Measurements from ENCODE around the gene FLYWCH1. TPM values are rescaled to one million over a fixed set of nuclear protein-coding genes. Genes with fewer than 3 reads are reported as not detected.

FLYWCH1 gene
- total and polyA plus RNA-seq, 7 experiments from 2014 or later, result 12.4 to 149 (median 72.3) TPM

DNA sequence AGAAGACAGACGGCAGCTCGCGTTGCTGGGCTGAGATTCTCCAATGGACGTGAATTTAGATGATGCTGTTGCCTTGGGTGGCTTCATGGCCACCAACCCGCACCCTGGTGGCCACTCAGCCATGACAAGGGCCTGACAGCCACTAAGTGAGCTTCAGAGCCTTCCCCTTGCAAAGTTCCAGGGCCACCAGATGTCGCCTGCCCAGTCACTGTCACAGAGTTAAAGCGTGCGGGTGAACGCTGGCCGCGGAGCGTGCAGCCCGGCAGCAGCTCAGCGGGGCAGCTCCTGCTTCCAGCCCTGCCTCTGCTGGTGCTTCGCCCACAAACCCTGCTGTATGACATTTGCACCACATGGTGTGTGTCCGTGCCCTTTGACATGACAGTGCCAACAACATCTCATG lies 39.0 kb downstream of the FLYWCH1 start:
- peaks cover 0 to 1% (median 0%) of the 10 kb centered on the region in 11 donors for H3K9me3 Mint-ChIP-seq
- no peaks in the 10 kb centered on the region for H3K4me1 Mint-ChIP-seq
- H3K36me3 Mint-ChIP-seq, result peaks cover 0 to 16% (median 10%) of the 10 kb centered on the region in 5 donors
- no peak for DNase-seq
- no peak for ATAC-seq
- no peak overlapping the region for H3K27ac ChIP-seq (ENCODE audit: low read depth, low read length)
- H3K27ac Mint-ChIP-seq, result no peak overlapping the region
- no peaks in the 10 kb centered on the region for H3K27me3 Mint-ChIP-seq
- no peak overlapping the region for H3K4me3 Mint-ChIP-seq
- H3K9me3 ChIP-seq (ENCODE audit: control insufficient read depth in 2 of 3, low read length in 3 of 3), result no peaks in the 10 kb centered on the region
- intact Hi-C loops (cut with micrococcal nuclease), result no loop called here
- no peak overlapping the region for H3K4me3 ChIP-seq (ENCODE audit: low read length)
- no peaks in the 10 kb centered on the region for H3K27me3 ChIP-seq (ENCODE audit: control insufficient read depth in 2 of 2, insufficient read depth in 2 of 2, low read length in 2 of 2)
- no peaks in the 10 kb centered on the region for H3K4me1 ChIP-seq (ENCODE audit: control insufficient read depth in 2 of 2, insufficient read depth in 2 of 2, low read length in 2 of 2)
- ChIA-PET CTCF (interaction anchor here (0.6 kb wide), 1 partner anchor 570 kb away, joined by 9 read pairs; no protein-coding TSS in a partner anchor), POLR2A (no interaction called here)
- H3K36me3 ChIP-seq (ENCODE audit: control insufficient read depth in 2 of 3, insufficient read depth in 3 of 3, low read length in 3 of 3), result peaks cover 0 to 25% (median 0%) of the 10 kb centered on the region in 3 experiments

DNA sequence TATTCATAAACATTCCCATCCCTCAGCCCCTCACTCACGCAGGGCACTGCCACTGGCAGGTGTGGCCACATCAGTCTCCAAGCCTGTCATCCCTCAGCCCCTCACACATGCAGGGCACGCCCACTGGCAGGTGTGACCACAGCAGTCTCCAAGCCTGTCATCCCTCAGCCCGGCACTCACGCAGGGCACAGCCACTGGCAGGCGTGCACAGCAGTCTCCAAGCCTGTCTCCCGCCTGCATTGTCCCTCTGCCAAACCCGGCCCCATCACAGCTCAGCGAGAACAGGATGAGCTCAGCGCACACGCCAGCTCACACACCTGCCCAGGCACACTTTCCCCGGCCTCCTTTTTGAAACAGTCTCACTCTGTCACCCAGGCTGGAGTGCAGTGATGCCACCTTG lies 40.9 kb downstream of the FLYWCH1 start:
- Mint-ChIP-seq H3K36me3 (peaks cover 0 to 9% (median 3%) of the 10 kb centered on the region in 5 donors), H3K4me3 (no peak overlapping the region), H3K4me1 (peaks cover 0 to 5% (median 0%) of the 10 kb centered on the region in 7 donors), H3K27ac (no peak overlapping the region), H3K9me3 (peaks cover 0 to 1% (median 0%) of the 10 kb centered on the region in 11 donors), H3K27me3 (peaks cover 0 to 10% (median 5%) of the 10 kb centered on the region in 5 donors)
- DNase-seq (no peak), ATAC-seq (no peak)
- Histone ChIP-seq H3K27ac (ENCODE audit: low read depth, low read length) (no peak overlapping the region), H3K4me1 (ENCODE audit: control insufficient read depth in 2 of 2, insufficient read depth in 2 of 2, low read length in 2 of 2) (no peaks in the 10 kb centered on the region), H3K4me3 (ENCODE audit: low read length) (no peak overlapping the region), H3K27me3 (ENCODE audit: control insufficient read depth in 2 of 2, insufficient read depth in 2 of 2, low read length in 2 of 2) (no peaks in the 10 kb centered on the region), H3K9me3 (ENCODE audit: control insufficient read depth in 2 of 3, low read length in 3 of 3) (no peaks in the 10 kb centered on the region), H3K36me3 (ENCODE audit: control insufficient read depth in 2 of 3, insufficient read depth in 3 of 3, low read length in 3 of 3) (peaks cover 0 to 17% (median 0%) of the 10 kb centered on the region in 3 experiments)
- ChIA-PET POLR2A (no interaction called here), CTCF (no interaction called here)
- intact Hi-C loops (cut with micrococcal nuclease), result no loop called here

DNA sequence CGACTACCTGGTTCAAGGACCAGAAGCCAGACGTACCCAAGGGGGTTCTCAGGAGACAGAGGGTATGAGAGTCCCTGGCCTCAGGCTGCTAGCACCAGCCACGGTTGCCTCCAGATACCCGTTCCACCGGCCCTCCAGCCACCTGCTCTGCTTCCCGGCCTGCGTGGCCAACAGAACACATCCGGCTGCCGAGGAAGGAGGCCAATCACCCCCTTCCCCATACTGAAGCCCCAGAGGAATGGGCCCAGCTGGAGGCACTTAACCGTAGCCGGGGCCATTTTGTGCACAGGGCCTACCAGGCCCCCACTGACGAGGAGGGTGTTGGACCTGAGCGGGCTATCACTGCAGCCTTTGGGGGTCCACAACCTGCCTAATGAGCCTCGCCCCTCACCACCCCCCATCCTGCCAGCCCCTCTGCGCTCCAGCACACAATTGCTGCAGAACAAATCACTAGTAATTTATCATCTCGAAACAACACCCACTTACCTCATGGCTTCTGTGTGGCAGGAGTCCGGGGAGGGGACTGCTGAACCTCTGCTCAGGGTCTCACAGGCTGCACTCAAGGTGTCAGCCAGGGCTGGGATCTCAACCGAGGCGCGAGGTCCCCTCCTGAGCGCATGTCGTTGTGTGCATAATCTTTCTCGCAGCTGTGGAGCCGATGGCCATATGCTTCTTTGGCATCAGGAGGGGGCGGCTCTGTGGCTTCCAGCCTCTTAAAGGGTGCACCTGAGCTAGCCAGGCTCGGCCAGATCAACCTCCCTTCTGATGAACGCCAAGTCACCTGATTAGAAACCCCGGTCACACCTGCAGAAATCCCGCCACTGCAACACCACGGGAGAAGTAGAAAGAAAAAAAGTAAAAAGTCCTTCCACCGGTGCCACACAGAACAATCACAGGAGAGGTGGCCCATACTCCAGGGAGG lies 42.2 kb downstream of the FLYWCH1 start:
- H3K4me3 ChIP-seq (ENCODE audit: low read length), result no peak overlapping the region
- CTCF ChIA-PET, result no interaction called here

DNA sequence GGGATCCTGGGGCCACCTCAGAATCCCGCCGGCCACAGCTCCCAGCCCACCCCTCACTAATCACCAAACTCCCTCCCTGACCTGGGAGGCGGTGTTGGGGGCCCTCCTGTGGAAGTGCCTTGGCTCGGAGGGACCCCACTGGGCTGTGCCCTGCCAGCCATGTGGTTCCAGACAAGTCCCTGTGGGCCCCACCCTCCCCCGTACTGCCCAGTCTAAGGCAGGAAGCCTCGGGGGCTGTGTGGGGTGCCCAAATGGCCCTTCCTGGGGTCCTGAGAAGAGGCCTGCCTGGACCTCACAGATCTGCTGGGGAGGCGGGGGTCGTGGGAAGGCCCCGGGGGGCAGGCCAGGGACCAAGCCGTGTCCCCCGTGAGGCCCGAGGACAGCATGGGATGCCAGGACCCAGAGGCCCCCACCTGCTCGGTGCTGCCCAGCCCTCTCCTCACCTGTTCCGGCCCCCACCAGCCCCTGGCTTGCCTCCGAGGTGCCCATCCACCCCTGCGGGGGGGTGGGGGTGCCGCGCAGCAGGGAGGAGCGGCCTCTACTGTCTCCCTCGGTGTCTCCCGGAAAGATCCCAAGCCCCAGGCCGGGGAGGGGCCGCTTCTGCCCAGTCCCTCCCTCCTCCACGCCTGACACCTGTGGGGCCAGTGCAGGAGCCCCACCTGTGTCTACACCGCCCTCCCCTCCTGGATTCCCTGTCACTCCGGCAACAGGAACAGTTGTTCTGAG lies 43.1 kb downstream of the FLYWCH1 start:
- Histone ChIP-seq H3K36me3 (ENCODE audit: control insufficient read depth in 2 of 3, insufficient read depth in 3 of 3, low read length in 3 of 3) (peaks cover 0 to 5% (median 0%) of the 10 kb centered on the region in 3 experiments), H3K27me3 (ENCODE audit: control insufficient read depth in 2 of 2, insufficient read depth in 2 of 2, low read length in 2 of 2) (no peaks in the 10 kb centered on the region), H3K4me1 (ENCODE audit: control insufficient read depth in 2 of 2, insufficient read depth in 2 of 2, low read length in 2 of 2) (no peaks in the 10 kb centered on the region), H3K4me3 (ENCODE audit: low read length) (no peak overlapping the region), H3K9me3 (ENCODE audit: control insufficient read depth in 2 of 3, low read length in 3 of 3) (no peaks in the 10 kb centered on the region), H3K27ac (ENCODE audit: low read depth, low read length) (no peak overlapping the region)
- no peaks in the 10 kb centered on the region for H3K36me3 Mint-ChIP-seq
- POLR2A ChIA-PET, result no interaction called here
- ATAC-seq (no peak), DNase-seq (no peak)
- no peak overlapping the region for H3K27ac Mint-ChIP-seq
- H3K4me3 Mint-ChIP-seq, result no peak overlapping the region
- H3K4me1 Mint-ChIP-seq, result peaks cover 0 to 5% (median 0%) of the 10 kb centered on the region in 7 donors
- CTCF ChIA-PET, result no interaction called here
- peaks cover 0 to 1% (median 0%) of the 10 kb centered on the region in 11 donors for H3K9me3 Mint-ChIP-seq
- H3K27me3 Mint-ChIP-seq, result peaks cover 4 to 13% (median 5%) of the 10 kb centered on the region in 5 donors
- intact Hi-C loops (cut with micrococcal nuclease), result no loop called here

More for the DNA sequence above, 42.2 kb downstream of the FLYWCH1 start:
- intact Hi-C loops (cut with micrococcal nuclease), result no loop called here
- no peak overlapping the region for H3K27ac ChIP-seq (ENCODE audit: low read depth, low read length)
- Mint-ChIP-seq H3K27ac (no peak overlapping the region), H3K36me3 (peaks cover 0 to 4% (median 0%) of the 10 kb centered on the region in 5 donors), H3K9me3 (peaks cover 0 to 1% (median 0%) of the 10 kb centered on the region in 11 donors), H3K4me3 (no peak overlapping the region), H3K4me1 (peaks cover 0 to 5% (median 0%) of the 10 kb centered on the region in 7 donors), H3K27me3 (peaks cover 1 to 11% (median 5%) of the 10 kb centered on the region in 5 donors)
- DNase-seq (no peak), ATAC-seq (no peak)
- POLR2A ChIA-PET, result no interaction called here
- no peaks in the 10 kb centered on the region for H3K27me3 ChIP-seq (ENCODE audit: control insufficient read depth in 2 of 2, insufficient read depth in 2 of 2, low read length in 2 of 2)
- peaks cover 0 to 14% (median 0%) of the 10 kb centered on the region in 3 experiments for H3K36me3 ChIP-seq (ENCODE audit: control insufficient read depth in 2 of 3, insufficient read depth in 3 of 3, low read length in 3 of 3)
- no peaks in the 10 kb centered on the region for H3K4me1 ChIP-seq (ENCODE audit: control insufficient read depth in 2 of 2, insufficient read depth in 2 of 2, low read length in 2 of 2)
- no peaks in the 10 kb centered on the region for H3K9me3 ChIP-seq (ENCODE audit: control insufficient read depth in 2 of 3, low read length in 3 of 3)

DNA sequence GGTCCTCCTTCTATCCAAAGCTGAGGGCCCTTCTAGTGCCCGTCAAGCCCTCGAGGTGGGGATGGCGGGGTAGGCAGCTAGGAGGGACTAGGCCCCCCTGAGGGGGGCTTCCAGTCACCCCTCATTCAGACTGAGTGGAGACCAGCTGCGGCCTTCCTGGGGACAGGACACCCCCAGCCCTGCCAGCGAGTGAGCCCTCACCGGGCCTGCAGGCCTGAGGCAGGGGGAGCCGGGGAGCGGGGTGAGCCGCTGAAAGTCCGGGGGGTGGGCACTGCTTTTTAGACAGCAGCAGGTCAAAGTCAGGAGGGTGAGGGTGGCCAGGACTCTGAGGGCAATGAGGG lies 43.7 kb downstream of the FLYWCH1 start:
- Mint-ChIP-seq H3K4me1 (peaks cover 0 to 5% (median 0%) of the 10 kb centered on the region in 7 donors), H3K9me3 (peaks cover 0 to 1% (median 0%) of the 10 kb centered on the region in 11 donors), H3K4me3 (no peak overlapping the region), H3K27me3 (peaks cover 4 to 13% (median 5%) of the 10 kb centered on the region in 5 donors), H3K27ac (no peak overlapping the region), H3K36me3 (no peaks in the 10 kb centered on the region)
- intact Hi-C loops (cut with micrococcal nuclease), result no loop called here
- ChIA-PET POLR2A (no interaction called here), CTCF (no interaction called here)
- no peak for DNase-seq
- no peaks in the 10 kb centered on the region for H3K4me1 ChIP-seq (ENCODE audit: control insufficient read depth in 2 of 2, insufficient read depth in 2 of 2, low read length in 2 of 2)
- H3K27me3 ChIP-seq (ENCODE audit: control insufficient read depth in 2 of 2, insufficient read depth in 2 of 2, low read length in 2 of 2), result no peaks in the 10 kb centered on the region
- peaks cover 0 to under 1% (median 0%) of the 10 kb centered on the region in 3 experiments for H3K36me3 ChIP-seq (ENCODE audit: control insufficient read depth in 2 of 3, insufficient read depth in 3 of 3, low read length in 3 of 3)
- no peak overlapping the region for H3K27ac ChIP-seq (ENCODE audit: low read depth, low read length)
- H3K4me3 ChIP-seq (ENCODE audit: low read length), result no peak overlapping the region
- no peak for ATAC-seq
- no peaks in the 10 kb centered on the region for H3K9me3 ChIP-seq (ENCODE audit: control insufficient read depth in 2 of 3, low read length in 3 of 3)

DNA sequence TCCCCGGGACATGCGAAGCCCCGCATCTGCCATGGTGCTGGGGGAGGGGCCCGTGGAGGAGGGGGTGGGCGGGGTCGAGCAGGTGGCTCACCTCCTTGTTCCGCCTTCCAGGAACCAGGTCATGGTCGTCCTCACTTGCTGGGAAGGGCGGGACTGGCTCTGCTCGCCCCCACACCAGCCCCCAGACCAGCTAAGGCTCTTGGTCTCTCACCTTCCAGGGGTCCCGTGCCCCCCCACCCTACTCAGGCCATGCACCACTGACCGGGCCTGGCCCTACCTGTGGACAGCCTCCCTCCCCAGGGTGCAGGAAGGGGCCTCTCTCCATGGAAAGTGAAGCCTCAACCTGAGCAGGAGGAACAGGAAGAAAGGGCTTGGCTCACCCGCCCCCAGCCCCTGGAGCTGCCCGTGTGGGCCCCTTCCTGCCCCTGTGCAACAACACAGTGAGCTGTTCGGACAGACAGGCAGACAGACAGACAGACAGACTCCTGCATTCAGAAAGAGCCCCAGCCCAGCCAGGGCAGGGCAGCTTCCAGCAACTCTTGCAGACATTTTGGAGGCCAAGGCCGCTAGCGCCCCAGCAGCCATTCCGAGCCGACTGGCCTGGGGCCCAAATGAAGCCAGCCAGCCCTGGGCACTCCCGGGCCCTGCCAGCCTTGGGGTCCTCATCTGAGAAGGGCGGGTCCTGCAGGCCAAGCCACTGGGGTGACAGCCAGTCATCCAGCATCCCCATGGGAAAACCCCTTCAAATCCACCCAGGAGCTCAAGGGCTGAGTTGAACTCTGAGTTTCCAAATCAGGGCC lies 44.2 kb downstream of the FLYWCH1 start:
- no peak overlapping the region for H3K27ac Mint-ChIP-seq
- Histone ChIP-seq H3K9me3 (ENCODE audit: control insufficient read depth in 2 of 3, low read length in 3 of 3) (no peaks in the 10 kb centered on the region), H3K4me3 (ENCODE audit: low read length) (no peak overlapping the region), H3K27me3 (ENCODE audit: control insufficient read depth in 2 of 2, insufficient read depth in 2 of 2, low read length in 2 of 2) (no peaks in the 10 kb centered on the region), H3K27ac (ENCODE audit: low read depth, low read length) (no peak overlapping the region), H3K36me3 (ENCODE audit: control insufficient read depth in 2 of 3, insufficient read depth in 3 of 3, low read length in 3 of 3) (no peaks in the 10 kb centered on the region), H3K4me1 (ENCODE audit: control insufficient read depth in 2 of 2, insufficient read depth in 2 of 2, low read length in 2 of 2) (no peaks in the 10 kb centered on the region)
- intact Hi-C loops (cut with micrococcal nuclease), result no loop called here
- ATAC-seq (no peak), DNase-seq (no peak)
- H3K27me3 Mint-ChIP-seq, result peaks cover 4 to 13% (median 5%) of the 10 kb centered on the region in 5 donors
- CTCF ChIA-PET, result no interaction called here
- H3K4me3 Mint-ChIP-seq, result no peak overlapping the region
- H3K36me3 Mint-ChIP-seq, result no peaks in the 10 kb centered on the region
- H3K4me1 Mint-ChIP-seq, result peaks cover 0 to 5% (median 0%) of the 10 kb centered on the region in 7 donors
- POLR2A ChIA-PET, result interaction anchor here (0.5 kb wide), 1 partner anchor 423 kb away, joined by 3 read pairs; no protein-coding TSS in a partner anchor
- H3K9me3 Mint-ChIP-seq, result peaks cover 0 to 1% (median 0%) of the 10 kb centered on the region in 11 donors

Measured in naive thymus-derived CD4-positive, alpha-beta T cell (primary cell).